HepG2 (cell line): Measurements from ENCODE around the gene SLC13A3. TPM values are rescaled to one million over a fixed set of nuclear protein-coding genes. Genes with fewer than 3 reads are reported as not detected.
A peak's percentile ranks its signal among the peaks of the same experiment; 100 is the strongest.

Source experiments
- EED ChIP-seq: sonication (generic); formaldehyde crosslinking; IDR thresholded peaks from 2 replicates; pipeline ENCODE4 v1.5.0; 2020; ENCODE audit warnings: mild to moderate bottlenecking, missing genetic modification reagents
- HBP1 ChIP-seq: IDR thresholded peaks from 2 replicates; pipeline ENCODE4 v1.6.1; 2016; ENCODE audit warnings: low read depth, control low read depth
- HOXA7 ChIP-seq: sonication (generic); formaldehyde crosslinking; IDR thresholded peaks from 2 replicates; pipeline ENCODE4 v1.8.1; 2022; ENCODE audit warnings: mild to moderate bottlenecking, missing genetic modification reagents, moderate library complexity
- IKZF1 ChIP-seq: fragments of 450-650 bp; IDR thresholded peaks from 2 replicates; pipeline ENCODE4 v1.7.1; 2016
- MAFF ChIP-seq: IDR thresholded peaks from 2 replicates; pipeline ENCODE4 v1.6.1; 2011; ENCODE audit warnings: low read depth, low read length, improper control_type of control experiment
- RCOR2 ChIP-seq: IDR thresholded peaks from 2 replicates; pipeline ENCODE4 v1.6.1; 2016; ENCODE audit warnings: missing biosample characterization, missing genetic modification reagents
- SMARCC2 ChIP-seq: fragments of 450-650 bp; IDR thresholded peaks from 2 replicates; pipeline ENCODE4 v1.6.1; 2017; ENCODE audit warnings: antibody characterized with exemption, mild to moderate bottlenecking
- THAP7 ChIP-seq: sonication (generic); formaldehyde crosslinking; IDR thresholded peaks from 2 replicates; pipeline ENCODE4 v1.8.1; 2023; ENCODE audit warnings: mild to moderate bottlenecking, missing genetic modification reagents
- U2AF2 ChIP-seq: fragments of 200-400 bp; formaldehyde crosslinking; IDR thresholded peaks from 2 replicates; pipeline ENCODE4 v1.6.1; 2017; ENCODE audit warnings: low read depth, mild to moderate bottlenecking, low read length
- ZNF263 ChIP-seq: sonication (generic); formaldehyde crosslinking; IDR thresholded peaks from 2 replicates; pipeline ENCODE4 v1.4.0; 2020; ENCODE audit warnings: missing genetic modification reagents
- ZNF264 ChIP-seq: sonication (generic); formaldehyde crosslinking; IDR thresholded peaks from 2 replicates; pipeline ENCODE4 v1.4.0; 2020; ENCODE audit warnings: missing genetic modification reagents
- ZNF563 ChIP-seq: sonication (generic); formaldehyde crosslinking; IDR thresholded peaks from 2 replicates; pipeline ENCODE4 v1.8.0; 2022; ENCODE audit warnings: mild to moderate bottlenecking, moderate library complexity, missing genetic modification reagents
- ZNF770 ChIP-seq: sonication (generic); formaldehyde crosslinking; IDR thresholded peaks from 2 replicates; pipeline ENCODE4 v1.5.0; 2020; ENCODE audit warnings: mild to moderate bottlenecking, missing genetic modification reagents
- ZNF781 ChIP-seq: sonication (generic); formaldehyde crosslinking; IDR thresholded peaks from 2 replicates; pipeline ENCODE4 v1.5.1; 2020; ENCODE audit warnings: borderline replicate concordance, mild to moderate bottlenecking, missing genetic modification reagents; ENCODE audit errors: not compliant biosample characterization
- polyA plus RNA-seq, 8 experiments: library from polyadenylated mRNA; depleted of rRNA in 3 of 8; stranded (reverse) in 7 of 8; unstranded in 1 of 8; fragments of >200 nt; fragmentation: Illumina TruSeq in 4 of 8; extraction: Trizol in 4 of 8; gene quantifications; 2 replicates each; pipeline versions ENCODE4 v1.2.1 to v1.2.3, GENCODE V29; 2011 to 2016; ENCODE audit warnings: low read depth in 4 of 8, missing spikeins in 1 of 8, mixed read lengths in 1 of 8; ENCODE audit not compliant: insufficient read depth in 1 of 8
- total RNA-seq, 5 experiments: library from RNA; depleted of rRNA; stranded (reverse); fragments of >200 nt; fragmentation: Illumina TruSeq; extraction: Trizol; gene quantifications; 2 replicates each; pipeline ENCODE4 v1.2.3, GENCODE V29; 2016; ENCODE audit warnings: low read depth in 1 of 5
- TF ChIP-seq, protein P1 (sequence below): sonication (generic); formaldehyde crosslinking; IDR thresholded peaks from 2 replicates; pipeline ENCODE4 v1.4.0; 2020; ENCODE audit warnings: mild to moderate bottlenecking, missing genetic modification reagents
- TF ChIP-seq, protein P2 (sequence below): sonication (generic); formaldehyde crosslinking; IDR thresholded peaks from 2 replicates; pipeline ENCODE4 v1.4.0; 2020; ENCODE audit warnings: mild to moderate bottlenecking, missing genetic modification reagents

Gene SLC13A3
- total and polyA plus RNA-seq, 2 of the 13 experiments (the other 11 are each of a cell fraction or from before 2014, with no cell fraction given) = 66.5 to 76.0 TPM

- TF ChIP-seq SMARCC2 = no peak
- peak; percentile 92 for TF ChIP-seq ZNF263 (CRISPR knock-in tag)
- TF ChIP-seq MAFF = peak; percentile 3; the same call in 1 of the 2 replicates
- 0 out of 2 replicates have a peak, but pooled peaks have one; percentile 34 for TF ChIP-seq HOXA7
- TF ChIP-seq IKZF1 = no peak
- TF ChIP-seq THAP7 (CRISPR knock-in tag) = 0 out of 2 replicates have a peak, but pooled peaks have one; percentile 46
- TF ChIP-seq RCOR2 (CRISPR knock-in tag) = no peak; the same call in 1 of the 2 replicates
- no peak for TF ChIP-seq EED
- TF ChIP-seq HBP1 (CRISPR knock-in tag) = 0 out of 2 replicates have a peak, but pooled peaks have one; percentile 32
- TF ChIP-seq ZNF770 (CRISPR knock-in tag) = peak; percentile 59
- peak; percentile 77 for TF ChIP-seq ZNF781 (CRISPR knock-in tag)
- TF ChIP-seq, protein P1, sequence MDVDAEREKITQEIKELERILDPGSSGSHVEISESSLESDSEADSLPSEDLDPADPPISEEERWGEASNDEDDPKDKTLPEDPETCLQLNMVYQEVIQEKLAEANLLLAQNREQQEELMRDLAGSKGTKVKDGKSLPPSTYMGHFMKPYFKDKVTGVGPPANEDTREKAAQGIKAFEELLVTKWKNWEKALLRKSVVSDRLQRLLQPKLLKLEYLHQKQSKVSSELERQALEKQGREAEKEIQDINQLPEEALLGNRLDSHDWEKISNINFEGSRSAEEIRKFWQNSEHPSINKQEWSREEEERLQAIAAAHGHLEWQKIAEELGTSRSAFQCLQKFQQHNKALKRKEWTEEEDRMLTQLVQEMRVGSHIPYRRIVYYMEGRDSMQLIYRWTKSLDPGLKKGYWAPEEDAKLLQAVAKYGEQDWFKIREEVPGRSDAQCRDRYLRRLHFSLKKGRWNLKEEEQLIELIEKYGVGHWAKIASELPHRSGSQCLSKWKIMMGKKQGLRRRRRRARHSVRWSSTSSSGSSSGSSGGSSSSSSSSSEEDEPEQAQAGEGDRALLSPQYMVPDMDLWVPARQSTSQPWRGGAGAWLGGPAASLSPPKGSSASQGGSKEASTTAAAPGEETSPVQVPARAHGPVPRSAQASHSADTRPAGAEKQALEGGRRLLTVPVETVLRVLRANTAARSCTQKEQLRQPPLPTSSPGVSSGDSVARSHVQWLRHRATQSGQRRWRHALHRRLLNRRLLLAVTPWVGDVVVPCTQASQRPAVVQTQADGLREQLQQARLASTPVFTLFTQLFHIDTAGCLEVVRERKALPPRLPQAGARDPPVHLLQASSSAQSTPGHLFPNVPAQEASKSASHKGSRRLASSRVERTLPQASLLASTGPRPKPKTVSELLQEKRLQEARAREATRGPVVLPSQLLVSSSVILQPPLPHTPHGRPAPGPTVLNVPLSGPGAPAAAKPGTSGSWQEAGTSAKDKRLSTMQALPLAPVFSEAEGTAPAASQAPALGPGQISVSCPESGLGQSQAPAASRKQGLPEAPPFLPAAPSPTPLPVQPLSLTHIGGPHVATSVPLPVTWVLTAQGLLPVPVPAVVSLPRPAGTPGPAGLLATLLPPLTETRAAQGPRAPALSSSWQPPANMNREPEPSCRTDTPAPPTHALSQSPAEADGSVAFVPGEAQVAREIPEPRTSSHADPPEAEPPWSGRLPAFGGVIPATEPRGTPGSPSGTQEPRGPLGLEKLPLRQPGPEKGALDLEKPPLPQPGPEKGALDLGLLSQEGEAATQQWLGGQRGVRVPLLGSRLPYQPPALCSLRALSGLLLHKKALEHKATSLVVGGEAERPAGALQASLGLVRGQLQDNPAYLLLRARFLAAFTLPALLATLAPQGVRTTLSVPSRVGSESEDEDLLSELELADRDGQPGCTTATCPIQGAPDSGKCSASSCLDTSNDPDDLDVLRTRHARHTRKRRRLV (CRISPR knock-in tag) = no peak
- peak; percentile 24; the same call in 1 of the 2 replicates for TF ChIP-seq ZNF563 (CRISPR knock-in tag)
- no peak for TF ChIP-seq U2AF2
- TF ChIP-seq, protein P2, sequence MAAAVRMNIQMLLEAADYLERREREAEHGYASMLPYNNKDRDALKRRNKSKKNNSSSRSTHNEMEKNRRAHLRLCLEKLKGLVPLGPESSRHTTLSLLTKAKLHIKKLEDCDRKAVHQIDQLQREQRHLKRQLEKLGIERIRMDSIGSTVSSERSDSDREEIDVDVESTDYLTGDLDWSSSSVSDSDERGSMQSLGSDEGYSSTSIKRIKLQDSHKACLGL = 0 out of 2 replicates have a peak, but pooled peaks have one; percentile 2
- TF ChIP-seq ZNF264 (CRISPR knock-in tag) = no peak
These were observed 88.7 kb downstream of the SLC13A3 start (continued) for GRCh38 chr20:46562373-46563169.
